HepG2 (cell line): ENCODE data around the gene GABRR2. TPM values are rescaled to one million over a fixed set of nuclear protein-coding genes. Genes with fewer than 3 reads are reported as not detected.

ENCODE experiments used
- ARNTL ChIP-seq: sonication (generic); formaldehyde crosslinking; IDR thresholded peaks from 2 replicates; pipeline ENCODE4 v1.4.0; 2020; ENCODE audit warnings: mild to moderate bottlenecking, missing genetic modification reagents
- DNMT1 ChIP-seq: sonication (generic); formaldehyde crosslinking; IDR thresholded peaks from 2 replicates; pipeline ENCODE4 v1.5.1; 2020; ENCODE audit warnings: mild to moderate bottlenecking, missing genetic modification reagents
- DNMT3B ChIP-seq: conservative IDR thresholded peaks from 2 replicates; pipeline ENCODE4 v1.6.1; 2016; ENCODE audit warnings: missing biosample characterization, control low read depth
- EHMT2 ChIP-seq: fragments of 200-600 bp; sonication (generic); IDR thresholded peaks from 2 replicates; pipeline ENCODE4 v1.7.0; 2017; ENCODE audit warnings: antibody characterized with exemption, low read depth, low read length, borderline replicate concordance
- HDAC1 ChIP-seq: sonication (generic); formaldehyde crosslinking; IDR thresholded peaks from 2 replicates; pipeline ENCODE4 v1.5.1; 2020; ENCODE audit warnings: mild to moderate bottlenecking, missing genetic modification reagents
- HDAC2 ChIP-seq: sonication (generic); formaldehyde crosslinking; IDR thresholded peaks from 2 replicates; pipeline ENCODE4 v1.4.0; 2020; ENCODE audit warnings: missing genetic modification reagents
- MAFK ChIP-seq, 2 experiments: IDR thresholded peaks in 1 of 2; conservative IDR thresholded peaks in 1 of 2; 2 replicates each; pipeline ENCODE4 v1.6.1; 2011; ENCODE audit warnings: improper control_type of control experiment in 2 of 2, low read length in 2 of 2
- MTA1 ChIP-seq: sonication (generic); formaldehyde crosslinking; IDR thresholded peaks from 2 replicates; pipeline ENCODE4 v1.4.0; 2020; ENCODE audit warnings: missing genetic modification reagents, mild to moderate bottlenecking, borderline replicate concordance
- SNRNP70 ChIP-seq: fragments of 200-400 bp; formaldehyde crosslinking; IDR thresholded peaks from 2 replicates; pipeline ENCODE4 v1.6.1; 2017; ENCODE audit warnings: mild to moderate bottlenecking, low read depth, low read length, moderate library complexity
- SP2 ChIP-seq: sonication (generic); formaldehyde crosslinking; IDR thresholded peaks from 2 replicates; pipeline ENCODE4 v1.5.1; 2020; ENCODE audit warnings: mild to moderate bottlenecking, missing genetic modification reagents
- ZIK1 ChIP-seq: sonication (generic); formaldehyde crosslinking; IDR thresholded peaks from 2 replicates; pipeline ENCODE4 v1.5.0; 2020; ENCODE audit warnings: mild to moderate bottlenecking, low read depth, missing genetic modification reagents, borderline replicate concordance
- ZNF225 ChIP-seq: sonication (generic); formaldehyde crosslinking; IDR thresholded peaks from 2 replicates; pipeline ENCODE4 v1.4.0; 2020; ENCODE audit warnings: mild to moderate bottlenecking, missing genetic modification reagents
- ZNF317 ChIP-seq: sonication (generic); formaldehyde crosslinking; IDR thresholded peaks from 2 replicates; pipeline ENCODE4 v1.5.0; 2020; ENCODE audit warnings: mild to moderate bottlenecking, missing genetic modification reagents
- ZNF44 ChIP-seq: sonication (generic); formaldehyde crosslinking; IDR thresholded peaks from 2 replicates; pipeline ENCODE4 v1.5.1; 2020; ENCODE audit warnings: mild to moderate bottlenecking, missing genetic modification reagents
- polyA plus RNA-seq, 8 experiments: library from polyadenylated mRNA; depleted of rRNA in 3 of 8; stranded (reverse) in 7 of 8; unstranded in 1 of 8; fragments of >200 nt; fragmentation: Illumina TruSeq in 4 of 8; extraction: Trizol in 4 of 8; gene quantifications; 2 replicates each; pipeline versions ENCODE4 v1.2.1 to v1.2.3, GENCODE V29; 2011 to 2016; ENCODE audit warnings: low read depth in 4 of 8, missing spikeins in 1 of 8, mixed read lengths in 1 of 8; ENCODE audit not compliant: insufficient read depth in 1 of 8
- total RNA-seq, 5 experiments: library from RNA; depleted of rRNA; stranded (reverse); fragments of >200 nt; fragmentation: Illumina TruSeq; extraction: Trizol; gene quantifications; 2 replicates each; pipeline ENCODE4 v1.2.3, GENCODE V29; 2016; ENCODE audit warnings: low read depth in 1 of 5
- TF ChIP-seq, protein P1 (sequence below): sonication (generic); formaldehyde crosslinking; conservative IDR thresholded peaks from 2 replicates; pipeline ENCODE4 v1.4.0; 2020; ENCODE audit warnings: missing genetic modification reagents
- TF ChIP-seq, protein P2 (sequence below): IDR thresholded peaks from 2 replicates; pipeline ENCODE4 v1.6.1; 2016; ENCODE audit warnings: low read depth, control low read depth
- TF ChIP-seq, protein P3 (sequence below): sonication (generic); formaldehyde crosslinking; IDR thresholded peaks from 2 replicates; pipeline ENCODE4 v1.5.0; 2020; ENCODE audit warnings: missing genetic modification reagents
- TF ChIP-seq, protein P4 (sequence below): sonication (generic); formaldehyde crosslinking; IDR thresholded peaks from 2 replicates; pipeline ENCODE4 v1.4.0; 2020; ENCODE audit warnings: mild to moderate bottlenecking, missing genetic modification reagents
- TF ChIP-seq, protein P5 (sequence below): sonication (generic); formaldehyde crosslinking; IDR thresholded peaks from 2 replicates; pipeline ENCODE4 v1.4.0; 2020; ENCODE audit warnings: low read depth, mild to moderate bottlenecking, missing genetic modification reagents

The GABRR2 gene
- total and polyA plus RNA-seq, 2 of the 13 experiments (the other 11 are each of a cell fraction or from before 2014, with no cell fraction given): 0.13 TPM; not detected in 1

DNA sequence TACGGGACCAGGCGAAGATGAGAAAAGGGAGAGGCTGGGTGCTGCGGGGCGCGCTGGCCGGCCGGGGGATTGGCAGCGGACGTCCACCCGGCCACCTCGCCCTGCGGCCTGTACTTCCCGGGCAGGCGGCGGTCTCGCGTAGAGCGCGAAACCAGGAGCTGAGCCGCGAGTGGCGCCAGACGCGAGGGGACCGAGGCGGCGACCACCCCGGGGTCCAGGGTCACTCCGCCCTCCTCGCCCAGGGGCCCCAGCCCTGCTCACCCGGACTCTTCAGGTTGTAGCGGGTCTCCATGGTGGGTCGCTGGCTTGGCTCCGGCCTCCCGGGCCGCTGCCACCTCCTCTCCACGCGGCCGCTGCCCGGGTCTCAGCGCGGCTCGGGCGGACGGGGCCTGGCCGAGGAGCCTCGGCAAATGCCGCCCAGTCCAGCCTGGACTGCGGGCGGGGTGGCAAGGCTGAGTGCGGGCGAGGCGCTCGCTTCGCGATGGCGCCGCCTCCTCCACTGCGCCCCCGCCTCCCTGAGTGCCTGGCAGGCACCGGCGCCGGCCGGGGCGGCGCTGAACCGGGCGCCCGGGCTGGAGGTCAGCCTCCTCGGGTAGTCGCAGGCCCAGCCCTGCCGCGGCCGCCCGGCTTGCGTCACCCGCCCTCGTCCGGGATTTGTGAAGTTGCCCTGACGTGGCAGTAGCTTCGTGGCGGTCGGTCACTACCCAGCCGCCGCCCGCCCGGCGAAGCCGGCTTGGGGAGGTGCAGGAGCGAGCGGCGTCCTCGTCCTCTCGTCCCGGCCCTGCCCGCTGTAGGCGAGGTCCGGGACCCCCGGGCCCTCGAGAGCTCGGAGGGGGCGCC lies 37.4 kb upstream of the GABRR2 start, which contains the start of gene UBE2J1 (continued):
- TF ChIP-seq, protein P1, sequence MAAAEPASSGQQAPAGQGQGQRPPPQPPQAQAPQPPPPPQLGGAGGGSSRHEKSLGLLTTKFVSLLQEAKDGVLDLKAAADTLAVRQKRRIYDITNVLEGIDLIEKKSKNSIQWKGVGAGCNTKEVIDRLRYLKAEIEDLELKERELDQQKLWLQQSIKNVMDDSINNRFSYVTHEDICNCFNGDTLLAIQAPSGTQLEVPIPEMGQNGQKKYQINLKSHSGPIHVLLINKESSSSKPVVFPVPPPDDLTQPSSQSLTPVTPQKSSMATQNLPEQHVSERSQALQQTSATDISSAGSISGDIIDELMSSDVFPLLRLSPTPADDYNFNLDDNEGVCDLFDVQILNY: no peak; the same call in 1 of the 2 replicates
- TF ChIP-seq ZNF225: no peak; the same call in 1 of the 2 replicates
- no peak for TF ChIP-seq HDAC1 (CRISPR knock-in tag)
- TF ChIP-seq ZNF44 (CRISPR knock-in tag): no peak
- TF ChIP-seq SNRNP70: no peak
- TF ChIP-seq ZIK1 (CRISPR knock-in tag): peak; percentile 86; the same call in 1 of the 2 replicates
- TF ChIP-seq, protein P2, sequence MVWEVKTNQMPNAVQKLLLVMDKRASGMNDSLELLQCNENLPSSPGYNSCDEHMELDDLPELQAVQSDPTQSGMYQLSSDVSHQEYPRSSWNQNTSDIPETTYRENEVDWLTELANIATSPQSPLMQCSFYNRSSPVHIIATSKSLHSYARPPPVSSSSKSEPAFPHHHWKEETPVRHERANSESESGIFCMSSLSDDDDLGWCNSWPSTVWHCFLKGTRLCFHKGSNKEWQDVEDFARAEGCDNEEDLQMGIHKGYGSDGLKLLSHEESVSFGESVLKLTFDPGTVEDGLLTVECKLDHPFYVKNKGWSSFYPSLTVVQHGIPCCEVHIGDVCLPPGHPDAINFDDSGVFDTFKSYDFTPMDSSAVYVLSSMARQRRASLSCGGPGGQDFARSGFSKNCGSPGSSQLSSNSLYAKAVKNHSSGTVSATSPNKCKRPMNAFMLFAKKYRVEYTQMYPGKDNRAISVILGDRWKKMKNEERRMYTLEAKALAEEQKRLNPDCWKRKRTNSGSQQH (CRISPR knock-in tag): no peak; the same call in 1 of the 2 replicates
- TF ChIP-seq DNMT1 (CRISPR knock-in tag): peak; percentile 63; the same call in 1 of the 2 replicates
- TF ChIP-seq, protein P3, sequence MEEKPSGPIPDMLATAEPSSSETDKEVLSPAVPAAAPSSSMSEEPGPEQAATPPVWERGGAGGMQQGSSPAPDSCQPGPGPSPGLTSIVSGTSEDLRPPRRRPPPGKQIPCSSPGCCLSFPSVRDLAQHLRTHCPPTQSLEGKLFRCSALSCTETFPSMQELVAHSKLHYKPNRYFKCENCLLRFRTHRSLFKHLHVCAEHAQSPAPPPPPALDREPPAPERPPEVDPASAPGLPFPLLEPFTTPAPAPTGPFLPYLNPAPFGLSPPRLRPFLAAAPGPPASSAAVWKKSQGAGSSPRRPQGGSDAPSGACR (CRISPR knock-in tag): no peak
- no peak for TF ChIP-seq ZNF317
- TF ChIP-seq EHMT2: no peak
- TF ChIP-seq MTA1 (CRISPR knock-in tag): peak; percentile 78; the same call in 1 of the 2 replicates
- no peak for TF ChIP-seq ARNTL (CRISPR knock-in tag)
- TF ChIP-seq SP2 (CRISPR knock-in tag): peak; percentile 30; the same call in 1 of the 2 replicates
- TF ChIP-seq MAFK (conservative IDR thresholded peaks at IDR 0.05 in 1 of 2, IDR thresholded peaks at IDR 0.05 in 1 of 2; ENCODE audit: low read length in 2 of 2): no peak
- TF ChIP-seq, protein P4, sequence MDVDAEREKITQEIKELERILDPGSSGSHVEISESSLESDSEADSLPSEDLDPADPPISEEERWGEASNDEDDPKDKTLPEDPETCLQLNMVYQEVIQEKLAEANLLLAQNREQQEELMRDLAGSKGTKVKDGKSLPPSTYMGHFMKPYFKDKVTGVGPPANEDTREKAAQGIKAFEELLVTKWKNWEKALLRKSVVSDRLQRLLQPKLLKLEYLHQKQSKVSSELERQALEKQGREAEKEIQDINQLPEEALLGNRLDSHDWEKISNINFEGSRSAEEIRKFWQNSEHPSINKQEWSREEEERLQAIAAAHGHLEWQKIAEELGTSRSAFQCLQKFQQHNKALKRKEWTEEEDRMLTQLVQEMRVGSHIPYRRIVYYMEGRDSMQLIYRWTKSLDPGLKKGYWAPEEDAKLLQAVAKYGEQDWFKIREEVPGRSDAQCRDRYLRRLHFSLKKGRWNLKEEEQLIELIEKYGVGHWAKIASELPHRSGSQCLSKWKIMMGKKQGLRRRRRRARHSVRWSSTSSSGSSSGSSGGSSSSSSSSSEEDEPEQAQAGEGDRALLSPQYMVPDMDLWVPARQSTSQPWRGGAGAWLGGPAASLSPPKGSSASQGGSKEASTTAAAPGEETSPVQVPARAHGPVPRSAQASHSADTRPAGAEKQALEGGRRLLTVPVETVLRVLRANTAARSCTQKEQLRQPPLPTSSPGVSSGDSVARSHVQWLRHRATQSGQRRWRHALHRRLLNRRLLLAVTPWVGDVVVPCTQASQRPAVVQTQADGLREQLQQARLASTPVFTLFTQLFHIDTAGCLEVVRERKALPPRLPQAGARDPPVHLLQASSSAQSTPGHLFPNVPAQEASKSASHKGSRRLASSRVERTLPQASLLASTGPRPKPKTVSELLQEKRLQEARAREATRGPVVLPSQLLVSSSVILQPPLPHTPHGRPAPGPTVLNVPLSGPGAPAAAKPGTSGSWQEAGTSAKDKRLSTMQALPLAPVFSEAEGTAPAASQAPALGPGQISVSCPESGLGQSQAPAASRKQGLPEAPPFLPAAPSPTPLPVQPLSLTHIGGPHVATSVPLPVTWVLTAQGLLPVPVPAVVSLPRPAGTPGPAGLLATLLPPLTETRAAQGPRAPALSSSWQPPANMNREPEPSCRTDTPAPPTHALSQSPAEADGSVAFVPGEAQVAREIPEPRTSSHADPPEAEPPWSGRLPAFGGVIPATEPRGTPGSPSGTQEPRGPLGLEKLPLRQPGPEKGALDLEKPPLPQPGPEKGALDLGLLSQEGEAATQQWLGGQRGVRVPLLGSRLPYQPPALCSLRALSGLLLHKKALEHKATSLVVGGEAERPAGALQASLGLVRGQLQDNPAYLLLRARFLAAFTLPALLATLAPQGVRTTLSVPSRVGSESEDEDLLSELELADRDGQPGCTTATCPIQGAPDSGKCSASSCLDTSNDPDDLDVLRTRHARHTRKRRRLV (CRISPR knock-in tag): no peak
- TF ChIP-seq, protein P5, sequence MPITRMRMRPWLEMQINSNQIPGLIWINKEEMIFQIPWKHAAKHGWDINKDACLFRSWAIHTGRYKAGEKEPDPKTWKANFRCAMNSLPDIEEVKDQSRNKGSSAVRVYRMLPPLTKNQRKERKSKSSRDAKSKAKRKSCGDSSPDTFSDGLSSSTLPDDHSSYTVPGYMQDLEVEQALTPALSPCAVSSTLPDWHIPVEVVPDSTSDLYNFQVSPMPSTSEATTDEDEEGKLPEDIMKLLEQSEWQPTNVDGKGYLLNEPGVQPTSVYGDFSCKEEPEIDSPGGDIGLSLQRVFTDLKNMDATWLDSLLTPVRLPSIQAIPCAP: 0 out of 2 replicates have a peak, but pooled peaks have one; percentile 43
- TF ChIP-seq DNMT3B: no peak
- TF ChIP-seq HDAC2 (CRISPR knock-in tag): peak; percentile 21; the same call in 1 of the 2 replicates
